Astrocyte (in vitro differentiated cells and primary cell): ENCODE results near the gene CRELD1.

Source experiments
- EZH2 ChIP-seq: IDR thresholded peaks from 2 replicates; pipeline ENCODE4 v1.6.1; 2012; ENCODE audit warnings: mild to moderate bottlenecking, low read length, inconsistent platforms; ENCODE audit not compliant: insufficient read depth
- TF ChIP-seq, protein P1 (sequence below): IDR thresholded peaks from 2 replicates; pipeline ENCODE4 v1.5.1; 2011; ENCODE audit warnings: low read depth, mild to moderate bottlenecking, inconsistent platforms, low read length, moderate library complexity; ENCODE audit not compliant: insufficient read depth

DNA sequence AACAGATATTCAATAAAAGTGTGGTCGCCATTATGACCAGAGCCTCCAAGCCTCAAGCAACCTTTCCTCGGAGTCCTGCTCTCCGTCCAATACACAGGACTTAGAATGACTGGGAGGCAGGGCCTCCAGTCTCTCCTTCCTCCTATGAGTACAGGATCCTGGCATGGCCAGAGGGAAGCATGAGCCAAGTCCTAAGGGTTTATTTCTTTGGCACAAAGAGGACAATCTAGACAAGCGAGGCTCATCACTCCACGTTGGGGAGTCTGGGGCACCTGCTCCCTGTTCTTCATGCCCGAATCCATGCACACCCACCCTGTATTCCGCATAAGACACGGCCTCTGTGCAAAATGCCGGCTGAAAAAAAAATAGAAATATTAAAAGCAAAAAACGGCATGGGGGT, 11.7 kb downstream of the CRELD1 start:
- TF ChIP-seq, protein P1, sequence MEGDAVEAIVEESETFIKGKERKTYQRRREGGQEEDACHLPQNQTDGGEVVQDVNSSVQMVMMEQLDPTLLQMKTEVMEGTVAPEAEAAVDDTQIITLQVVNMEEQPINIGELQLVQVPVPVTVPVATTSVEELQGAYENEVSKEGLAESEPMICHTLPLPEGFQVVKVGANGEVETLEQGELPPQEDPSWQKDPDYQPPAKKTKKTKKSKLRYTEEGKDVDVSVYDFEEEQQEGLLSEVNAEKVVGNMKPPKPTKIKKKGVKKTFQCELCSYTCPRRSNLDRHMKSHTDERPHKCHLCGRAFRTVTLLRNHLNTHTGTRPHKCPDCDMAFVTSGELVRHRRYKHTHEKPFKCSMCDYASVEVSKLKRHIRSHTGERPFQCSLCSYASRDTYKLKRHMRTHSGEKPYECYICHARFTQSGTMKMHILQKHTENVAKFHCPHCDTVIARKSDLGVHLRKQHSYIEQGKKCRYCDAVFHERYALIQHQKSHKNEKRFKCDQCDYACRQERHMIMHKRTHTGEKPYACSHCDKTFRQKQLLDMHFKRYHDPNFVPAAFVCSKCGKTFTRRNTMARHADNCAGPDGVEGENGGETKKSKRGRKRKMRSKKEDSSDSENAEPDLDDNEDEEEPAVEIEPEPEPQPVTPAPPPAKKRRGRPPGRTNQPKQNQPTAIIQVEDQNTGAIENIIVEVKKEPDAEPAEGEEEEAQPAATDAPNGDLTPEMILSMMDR: no peak
- no peak for TF ChIP-seq EZH2
